Articular chondrocyte of knee joint (primary cell): Measurements from ENCODE around the gene INTS11. TPM values are rescaled to one million over a fixed set of nuclear protein-coding genes. Genes with fewer than 3 reads are reported as not detected.

Source experiments
- small RNA-seq: library from RNA; depleted of rRNA; stranded (forward); fragments of <200 nt; gene quantifications from one replicate; pipeline ENCODE3, GENCODE V24; 2012
- total RNA-seq: library from RNA; depleted of rRNA; stranded (reverse); fragments of >200 nt; gene quantifications from 2 replicates; pipeline ENCODE4 v1.2.3, GENCODE V29; 2012

The INTS11 gene
- total RNA-seq, result 43.3 and 46.8 TPM in 2 replicates

DNA sequence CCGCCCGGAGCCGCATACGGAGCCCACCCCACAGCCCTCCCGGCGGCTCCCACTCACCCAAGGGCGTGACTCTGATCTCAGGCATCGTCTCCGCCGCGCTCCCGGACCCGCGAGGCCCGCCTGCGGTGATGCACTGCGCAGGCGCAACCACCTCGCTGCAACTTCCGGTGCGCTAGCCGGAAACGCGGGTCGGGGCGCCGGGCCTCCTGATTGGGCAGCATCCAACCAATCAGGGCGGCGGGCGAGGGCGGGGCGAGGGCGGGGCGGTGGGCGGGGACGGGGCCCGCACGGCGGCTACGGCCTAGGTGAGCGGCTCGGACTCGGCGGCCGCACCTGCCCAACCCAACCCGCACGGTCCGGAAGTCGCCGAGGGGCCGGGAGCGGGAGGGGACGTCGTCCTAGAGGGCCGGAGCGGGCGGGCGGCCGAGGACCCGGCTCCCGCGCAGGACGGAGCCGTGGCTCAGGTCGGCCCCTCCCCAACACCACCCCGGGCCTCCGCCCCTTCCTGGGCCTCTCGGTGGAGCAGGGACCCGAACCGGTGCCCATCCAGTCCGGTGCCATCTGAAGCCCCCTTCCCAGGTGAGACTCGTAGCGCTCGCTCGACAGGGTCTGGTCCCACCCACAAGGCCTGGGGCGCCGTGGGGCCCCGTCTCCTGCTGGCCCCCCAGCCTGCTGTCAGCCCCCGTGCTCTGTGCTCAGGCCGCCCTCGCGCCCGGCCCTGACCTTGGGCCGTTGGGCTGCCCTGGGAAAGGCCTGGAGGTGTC is at the start of gene INTS11, which contains the start of gene CPTP:
TSS of gene INTS11 (minus strand) at position 137 of the 764 bp plus-strand sequence. CDS start at position 85, 52 bp downstream.
TSS of gene CPTP (plus strand) at position 279 of the 764 bp plus-strand sequence. CDS start 2,109 bp downstream, outside the sequence.

DNA sequence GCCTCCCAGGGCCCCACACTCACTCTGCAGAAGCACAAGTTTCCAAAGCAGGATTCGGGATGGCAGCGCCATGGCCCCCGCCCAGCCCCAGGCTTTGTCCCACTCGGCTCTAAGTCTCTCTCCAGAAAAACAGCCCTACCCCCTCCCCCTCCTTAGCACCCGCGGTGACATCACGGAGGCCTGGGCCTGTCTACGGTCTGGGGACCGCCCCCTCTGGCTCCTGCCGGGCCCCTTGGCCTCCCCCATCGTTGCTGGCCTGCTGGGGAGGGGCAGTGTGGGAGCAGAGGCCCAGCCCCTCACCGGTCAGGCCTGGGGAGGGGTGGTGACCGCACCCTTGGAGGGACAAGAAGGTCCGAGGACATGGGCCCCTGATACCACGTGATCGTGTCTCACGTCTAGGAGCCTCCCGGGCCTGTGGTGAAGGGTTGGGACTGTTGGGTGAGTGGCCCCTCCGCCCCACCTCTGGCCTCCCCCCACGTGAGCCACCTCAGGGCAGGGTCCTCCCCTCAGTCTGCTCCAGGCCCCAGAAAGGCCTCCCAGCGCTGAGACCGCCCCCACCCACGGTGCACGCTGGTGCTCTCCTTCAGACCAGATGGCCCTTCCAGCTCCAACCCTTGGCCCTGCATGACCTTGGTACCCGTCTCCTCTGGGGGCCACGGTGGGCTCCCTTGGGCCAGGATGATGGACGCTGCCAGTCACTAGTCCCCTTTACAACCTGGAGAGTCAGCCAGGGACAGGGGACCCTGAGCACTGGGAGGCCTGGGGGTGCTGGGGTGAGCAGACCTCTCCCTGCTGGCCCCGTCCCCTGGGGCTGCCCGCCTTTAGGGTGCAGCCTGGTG is 34.2 kb upstream of the INTS11 start, which contains the start of gene MXRA8:
TSS of gene MXRA8 (minus strand) at position 123 of the 839 bp plus-strand sequence. CDS start at position 72, 51 bp downstream.

GRCh38 chr1:1349256-1350012 is 25.0 kb upstream of the INTS11 start, which contains the start of gene DVL1:
TSS of gene DVL1 (minus strand) at chr1:1349418. CDS start at chr1:1349065, 353 bp downstream.

DNA sequence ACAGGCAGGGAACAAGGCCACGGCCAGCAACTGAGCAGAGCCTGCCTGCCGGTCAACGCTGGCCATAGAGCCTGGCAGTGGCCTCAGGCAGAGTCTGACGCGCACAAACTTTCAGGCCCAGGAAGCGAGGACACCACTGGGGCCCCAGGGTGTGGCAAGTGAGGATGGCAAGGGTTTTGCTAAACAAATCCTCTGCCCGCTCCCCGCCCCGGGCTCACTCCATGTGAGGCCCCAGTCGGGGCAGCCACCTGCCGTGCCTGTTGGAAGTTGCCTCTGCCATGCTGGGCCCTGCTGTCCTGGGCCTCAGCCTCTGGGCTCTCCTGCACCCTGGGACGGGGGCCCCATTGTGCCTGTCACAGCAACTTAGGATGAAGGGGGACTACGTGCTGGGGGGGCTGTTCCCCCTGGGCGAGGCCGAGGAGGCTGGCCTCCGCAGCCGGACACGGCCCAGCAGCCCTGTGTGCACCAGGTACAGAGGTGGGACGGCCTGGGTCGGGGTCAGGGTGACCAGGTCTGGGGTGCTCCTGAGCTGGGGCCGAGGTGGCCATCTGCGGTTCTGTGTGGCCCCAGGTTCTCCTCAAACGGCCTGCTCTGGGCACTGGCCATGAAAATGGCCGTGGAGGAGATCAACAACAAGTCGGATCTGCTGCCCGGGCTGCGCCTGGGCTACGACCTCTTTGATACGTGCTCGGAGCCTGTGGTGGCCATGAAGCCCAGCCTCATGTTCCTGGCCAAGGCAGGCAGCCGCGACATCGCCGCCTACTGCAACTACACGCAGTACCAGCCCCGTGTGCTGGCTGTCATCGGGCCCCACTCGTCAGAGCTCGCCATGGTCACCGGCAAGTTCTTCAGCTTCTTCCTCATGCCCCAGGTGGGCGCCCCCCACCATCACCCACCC is 6.9 kb upstream of the INTS11 start, which contains the start of gene TAS1R3:
TSS of gene TAS1R3 (plus strand) at position 213 of the 898 bp plus-strand sequence. CDS start at position 279, 66 bp downstream.

DNA sequence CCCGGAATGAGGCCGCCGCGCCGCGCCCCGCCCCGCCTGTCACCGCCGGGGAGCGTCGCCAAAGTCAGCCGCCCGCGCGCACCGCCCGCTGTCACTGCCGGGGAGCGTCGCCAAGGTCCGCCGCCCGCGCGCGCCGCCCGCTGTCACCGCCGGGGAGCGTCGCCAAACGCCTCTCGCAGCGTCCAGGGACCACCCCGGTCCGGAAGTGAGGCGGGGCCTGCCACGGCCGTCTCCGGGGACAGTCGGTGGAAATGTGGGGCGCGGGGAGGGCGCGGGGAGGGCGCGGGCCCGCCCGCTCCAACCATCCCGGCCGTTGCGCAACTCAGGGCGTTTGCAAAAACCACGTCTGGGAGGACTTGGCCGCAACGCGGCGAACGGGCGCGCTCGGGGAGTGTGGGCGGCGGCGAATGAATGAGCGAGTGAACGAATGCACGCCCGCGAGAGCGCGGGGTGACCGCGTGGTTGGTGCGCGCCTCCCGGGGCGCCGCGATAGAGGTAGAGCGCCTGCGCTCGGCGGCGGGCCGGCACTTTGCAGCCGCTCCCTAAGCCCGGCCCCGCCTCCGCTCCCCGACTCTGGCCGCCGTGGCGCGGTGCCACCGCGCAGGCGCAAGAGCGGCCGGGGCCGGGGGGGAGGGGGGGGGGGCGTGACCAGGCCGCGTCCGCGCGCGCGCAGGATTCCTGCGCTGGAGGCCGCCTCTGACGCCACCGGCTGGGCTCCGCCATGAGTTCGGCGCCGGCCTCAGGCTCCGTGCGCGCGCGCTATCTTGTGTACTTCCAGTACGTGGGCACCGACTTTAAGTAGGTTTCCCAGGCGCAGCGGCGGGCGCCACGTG is 16.3 kb downstream of the INTS11 start, which contains the start of the genes ACAP3 and PUSL1:
TSS of gene ACAP3 (minus strand) at position 8 of the 833 bp plus-strand sequence. CDS start 115 bp downstream, outside the sequence.
TSS of gene PUSL1 (plus strand) at position 675 of the 833 bp plus-strand sequence. CDS start at position 722, 47 bp downstream.

GRCh38 chr1:1273512-1274298 is 50.8 kb downstream of the INTS11 start, which contains the start of gene UBE2J2:
TSS of gene UBE2J2 (minus strand) at chr1:1273854. CDS start at chr1:1267992, 5,862 bp downstream.

Small RNA genes within 50 kb of the gene (small RNA-seq; reads per million reads assigned to genes)
- not detected for gene MIR6726

Other genes with a start within 250 kb of the INTS11 start
- 4.8 and 5.2 TPM in 2 replicates for gene C1orf159, start 208.6 kb downstream of the INTS11 start, total RNA-seq
- not detected in 2 replicates for gene TTLL10, start 150.8 kb downstream of the INTS11 start, total RNA-seq
- 0.32 and 0.39 TPM in 2 replicates for gene TNFRSF18, start 118.1 kb downstream of the INTS11 start, total RNA-seq
- gene TNFRSF4, start 110.5 kb downstream of the INTS11 start, total RNA-seq, result 0.13 TPM in 1 of 2 replicates, not detected in the other
- gene SDF4, start 92.7 kb downstream of the INTS11 start, total RNA-seq, result 121 and 122 TPM in 2 replicates
- 16.3 and 18.9 TPM in 2 replicates for gene B3GALT6, start 92.4 kb downstream of the INTS11 start, total RNA-seq
- 0.43 and 0.65 TPM in 2 replicates for gene C1QTNF12, start 77.9 kb downstream of the INTS11 start, total RNA-seq
- gene UBE2J2, start 50.8 kb downstream of the INTS11 start, total RNA-seq, result 26.9 and 30.3 TPM in 2 replicates
- 0.76 and 0.78 TPM in 2 replicates for gene SCNN1D, start 44.2 kb downstream of the INTS11 start, total RNA-seq
- 19.2 and 24.7 TPM in 2 replicates for gene ACAP3, start 16.7 kb downstream of the INTS11 start, total RNA-seq
- gene PUSL1, start 16.1 kb downstream of the INTS11 start, total RNA-seq, result 16.2 and 22.7 TPM in 2 replicates
- gene CPTP, start 142 bp upstream of the INTS11 start, total RNA-seq, result 10.3 and 12.6 TPM in 2 replicates
- gene TAS1R3, start 6.6 kb upstream of the INTS11 start, total RNA-seq, result under 0.01 and 0.22 TPM in 2 replicates
- 30.4 and 31.7 TPM in 2 replicates for gene DVL1, start 24.8 kb upstream of the INTS11 start, total RNA-seq
- gene MXRA8, start 33.9 kb upstream of the INTS11 start, total RNA-seq, result 507 and 540 TPM in 2 replicates
- 60.2 and 63.8 TPM in 2 replicates for gene AURKAIP1, start 50.5 kb upstream of the INTS11 start, total RNA-seq
- gene CCNL2, start 74.7 kb upstream of the INTS11 start, total RNA-seq, result 111 and 123 TPM in 2 replicates
- gene MRPL20, start 82.6 kb upstream of the INTS11 start, total RNA-seq, result 96.8 and 105 TPM in 2 replicates
- 1.7 and 2.9 TPM in 2 replicates for gene ANKRD65, start 96.6 kb upstream of the INTS11 start, total RNA-seq
- gene VWA1, start 111.0 kb upstream of the INTS11 start, total RNA-seq, result 2.6 and 4.1 TPM in 2 replicates
- gene ATAD3C, start 125.0 kb upstream of the INTS11 start, total RNA-seq, result under 0.01 and 0.13 TPM in 2 replicates
- 5.4 and 8.6 TPM in 2 replicates for gene ATAD3B, start 147.1 kb upstream of the INTS11 start, total RNA-seq
- gene ATAD3A, start 187.5 kb upstream of the INTS11 start, total RNA-seq, result 7.9 and 21.6 TPM in 2 replicates
- gene TMEM240, start 216.0 kb upstream of the INTS11 start, total RNA-seq, result 2.2 and 3.2 TPM in 2 replicates